Activated CD4-positive, alpha-beta T cell treated with anti-CD3 and anti-CD28 coated beads, Interleukin-2, amount 10 ng/mL, durations not matched to agents 7 days and 5 days (primary cell): Measurements from ENCODE around the gene SERPINE1. TPM values are rescaled to one million over a fixed set of nuclear protein-coding genes. Genes with fewer than 3 reads are reported as not detected.

Source experiments
- CTCF ChIA-PET: fragments of 350-600 bp; sonication (Branson Sonifier 250); formaldehyde crosslinking; loops from one replicate; lab custom pipeline; 2021; ENCODE audit warnings: antibody characterized with exemption; lab: Charles Lee
- POLR2A ChIA-PET: fragments of 350-600 bp; sonication (Branson Sonifier 250); formaldehyde crosslinking; loops from one replicate; lab custom pipeline; 2021; ENCODE audit warnings: antibody characterized with exemption; lab: Charles Lee
- DNase-seq: peaks from one replicate; pipeline ENCODE4 v3.0.0-alpha.2; 2020
- H3K27ac Mint-ChIP-seq: one replicate; pipeline ENCODE4 v1.8.0; 2021; ENCODE audit warnings: mild to moderate bottlenecking, moderate library complexity, mixed read lengths
- H3K27me3 Mint-ChIP-seq: one replicate; pipeline ENCODE4 v1.8.0; 2021; ENCODE audit warnings: mixed read lengths
- H3K36me3 Mint-ChIP-seq: one replicate; pipeline ENCODE4 v1.8.0; 2021; ENCODE audit warnings: low read depth, mixed read lengths
- H3K4me1 Mint-ChIP-seq: one replicate; pipeline ENCODE4 v1.8.0; 2021; ENCODE audit warnings: mixed read lengths
- H3K4me3 Mint-ChIP-seq: one replicate; pipeline ENCODE4 v1.8.0; 2021; ENCODE audit warnings: mild to moderate bottlenecking, moderate library complexity, mixed read lengths
- H3K9me3 Mint-ChIP-seq: one replicate; pipeline ENCODE4 v1.8.0; 2021; ENCODE audit warnings: mixed read lengths
- total RNA-seq, 2 experiments: library from RNA; stranded (reverse); gene quantifications; one replicate each; pipeline ENCODE4 v1.2.3, GENCODE V29; 2021

The SERPINE1 gene
- total RNA-seq, 2 experiments from 2014 or later: 0.05 to 0.27 TPM

GRCh38 chr7:101153969-101154692 is 27.2 kb downstream of the SERPINE1 start, which contains the start of gene AP1S1:
Gene AP1S1 (plus strand): TSS chr7:101154476. CDS start chr7:101154515, 39 bp downstream.
- POLR2A ChIA-PET: interaction anchor here (1.0 kb wide), 1 partner anchor 98 kb away, joined by 4 read pairs; no protein-coding TSS in a partner anchor
- peaks cover 19% of the 10 kb centered on the region for H3K4me1 Mint-ChIP-seq
- peak within 1 kb of the TSS; percentile 82 for H3K4me3 Mint-ChIP-seq
- H3K36me3 Mint-ChIP-seq: peaks cover 9% of the 10 kb centered on the region
- DNase-seq: peak; percentile 96
- no peaks in the 10 kb centered on the region for H3K9me3 Mint-ChIP-seq
- H3K27me3 Mint-ChIP-seq: peaks cover 23% of the 10 kb centered on the region
- CTCF ChIA-PET: interaction anchor here (0.8 to 3.1 kb wide), 3 partner anchors 10 to 90 kb away, joined by 3 to 20 read pairs (median 4); no protein-coding TSS in a partner anchor
- peak within 1 kb of the TSS; percentile 55 for H3K27ac Mint-ChIP-seq

GRCh38 chr7:101154693-101155102 is 27.8 kb downstream of the SERPINE1 start:
- POLR2A ChIA-PET: interaction anchor here (1.0 kb wide), 1 partner anchor 97 kb away, joined by 4 read pairs; no protein-coding TSS in a partner anchor
- no peaks in the 10 kb centered on the region for H3K9me3 Mint-ChIP-seq
- DNase-seq: peak; percentile 25
- peak overlapping the region; percentile 82 for H3K4me3 Mint-ChIP-seq
- peaks cover 19% of the 10 kb centered on the region for H3K4me1 Mint-ChIP-seq
- H3K36me3 Mint-ChIP-seq: peaks cover 12% of the 10 kb centered on the region
- no peak overlapping the region for H3K27ac Mint-ChIP-seq
- CTCF ChIA-PET: interaction anchor here (0.8 to 3.1 kb wide), 4 partner anchors 10 to 89 kb away, joined by 3 to 20 read pairs (median 4); partner anchors contain the start of gene VGF
- peaks cover 18% of the 10 kb centered on the region for H3K27me3 Mint-ChIP-seq

GRCh38 chr7:101155303-101155702 is 28.4 kb downstream of the SERPINE1 start:
- Mint-ChIP-seq H3K36me3 (peaks cover 12% of the 10 kb centered on the region), H3K9me3 (no peaks in the 10 kb centered on the region), H3K27me3 (peaks cover 15% of the 10 kb centered on the region), H3K4me3 (peak overlapping the region; percentile 82), H3K27ac (peak overlapping the region; percentile 41), H3K4me1 (peaks cover 19% of the 10 kb centered on the region)
- DNase-seq: no peak
- ChIA-PET POLR2A (no interaction called here), CTCF (interaction anchor here (0.8 to 3.2 kb wide), 3 partner anchors 10 to 89 kb away, joined by 4 to 17 read pairs (median 4); partner anchors contain the start of gene VGF)

- H3K4me1 Mint-ChIP-seq: peaks cover 18% of the 10 kb centered on the region
- DNase-seq: no peak
- no peak overlapping the region for H3K4me3 Mint-ChIP-seq
- POLR2A ChIA-PET: no interaction called here
- no peaks in the 10 kb centered on the region for H3K9me3 Mint-ChIP-seq
- H3K27me3 Mint-ChIP-seq: peaks cover 12% of the 10 kb centered on the region
- H3K36me3 Mint-ChIP-seq: peaks cover 14% of the 10 kb centered on the region
- CTCF ChIA-PET: interaction anchor here (0.7 to 3.2 kb wide), 5 partner anchors 9 to 33 kb away, joined by 3 to 17 read pairs (median 5); partner anchors contain the start of genes SERPINE1 and VGF
- H3K27ac Mint-ChIP-seq: no peak overlapping the region
These were observed 29.4 kb downstream of the SERPINE1 start for GRCh38 chr7:101156277-101156676.

GRCh38 chr7:101156866-101157589 is 30.1 kb downstream of the SERPINE1 start:
- H3K4me1 Mint-ChIP-seq: peaks cover 19% of the 10 kb centered on the region
- H3K27me3 Mint-ChIP-seq: peaks cover 13% of the 10 kb centered on the region
- H3K36me3 Mint-ChIP-seq: peaks cover 16% of the 10 kb centered on the region
- H3K27ac Mint-ChIP-seq: no peak overlapping the region
- no peaks in the 10 kb centered on the region for H3K9me3 Mint-ChIP-seq
- DNase-seq: no peak
- no peak overlapping the region for H3K4me3 Mint-ChIP-seq
- POLR2A ChIA-PET: no interaction called here
- CTCF ChIA-PET: interaction anchor here (0.7 to 3.2 kb wide), 11 partner anchors 9 to 135 kb away, joined by 3 to 17 read pairs (median 4); partner anchors contain the start of genes SERPINE1 and VGF

GRCh38 chr7:101159696-101160674 is 33.1 kb downstream of the SERPINE1 start:
- CTCF ChIA-PET: interaction anchor here (1.8 kb wide), 1 partner anchor 14 kb away, joined by 5 read pairs; no protein-coding TSS in a partner anchor
- POLR2A ChIA-PET: no interaction called here
- peaks cover 16% of the 10 kb centered on the region for H3K36me3 Mint-ChIP-seq

GRCh38 chr7:101160910-101161309 is 34.0 kb downstream of the SERPINE1 start:
- H3K9me3 Mint-ChIP-seq: no peaks in the 10 kb centered on the region
- H3K4me3 Mint-ChIP-seq: no peak overlapping the region
- ChIA-PET CTCF (interaction anchor here (0.6 to 1.4 kb wide), 3 partner anchors 13 to 44 kb away, joined by 3 to 5 read pairs (median 4); no protein-coding TSS in a partner anchor), POLR2A (no interaction called here)
- no peak for DNase-seq
- H3K27me3 Mint-ChIP-seq: peaks cover 23% of the 10 kb centered on the region
- H3K36me3 Mint-ChIP-seq: peaks cover 18% of the 10 kb centered on the region
- no peak overlapping the region for H3K27ac Mint-ChIP-seq
- H3K4me1 Mint-ChIP-seq: peaks cover 22% of the 10 kb centered on the region

More at GRCh38 chr7:101159696-101160674, 33.1 kb downstream of the SERPINE1 start:
- no peak for DNase-seq
- Mint-ChIP-seq H3K9me3 (no peaks in the 10 kb centered on the region), H3K4me1 (peaks cover 22% of the 10 kb centered on the region), H3K27ac (no peak overlapping the region), H3K27me3 (peaks cover 14% of the 10 kb centered on the region), H3K4me3 (no peak overlapping the region)

GRCh38 chr7:101161692-101162471 is 35.0 kb downstream of the SERPINE1 start:
- H3K36me3 Mint-ChIP-seq: peaks cover 13% of the 10 kb centered on the region
- ChIA-PET POLR2A (no interaction called here), CTCF (interaction anchor here (1.0 to 1.4 kb wide), 2 partner anchors 12 to 18 kb away, joined by 4 to 5 read pairs; no protein-coding TSS in a partner anchor)
- H3K4me1 Mint-ChIP-seq: peaks cover 23% of the 10 kb centered on the region
- no peak overlapping the region for H3K27ac Mint-ChIP-seq
- H3K4me3 Mint-ChIP-seq: peak overlapping the region; percentile 62
- no peaks in the 10 kb centered on the region for H3K9me3 Mint-ChIP-seq
- no peak for DNase-seq
- peaks cover 31% of the 10 kb centered on the region for H3K27me3 Mint-ChIP-seq

- Mint-ChIP-seq H3K4me1 (peaks cover 27% of the 10 kb centered on the region), H3K4me3 (peak overlapping the region; percentile 62), H3K27ac (no peak overlapping the region), H3K27me3 (peaks cover 40% of the 10 kb centered on the region), H3K36me3 (peaks cover 12% of the 10 kb centered on the region), H3K9me3 (no peaks in the 10 kb centered on the region)
- DNase-seq: no peak
- ChIA-PET CTCF (interaction anchor here (0.5 to 1.2 kb wide), 3 partner anchors 16 to 85 kb away, joined by 3 read pairs; no protein-coding TSS in a partner anchor), POLR2A (no interaction called here)
These were observed 35.8 kb downstream of the SERPINE1 start for GRCh38 chr7:101162551-101163278.

- POLR2A ChIA-PET: no interaction called here
- peak overlapping the region; percentile 72 for H3K4me3 Mint-ChIP-seq
- no peaks in the 10 kb centered on the region for H3K9me3 Mint-ChIP-seq
- CTCF ChIA-PET: interaction anchor here (1.0 to 1.2 kb wide), 2 partner anchors 17 to 41 kb away, joined by 3 read pairs; no protein-coding TSS in a partner anchor
- peak; percentile 56 for DNase-seq
- H3K36me3 Mint-ChIP-seq: peaks cover 12% of the 10 kb centered on the region
- H3K27ac Mint-ChIP-seq: no peak overlapping the region
- H3K4me1 Mint-ChIP-seq: peaks cover 29% of the 10 kb centered on the region
- peaks cover 47% of the 10 kb centered on the region for H3K27me3 Mint-ChIP-seq
These were observed 36.6 kb downstream of the SERPINE1 start for GRCh38 chr7:101163279-101164070.
